HG02678 (cell line): ENCODE measurements around the gene ADAMTS16.

Experiments
- ATAC-seq: cut with Tn5 transposase; IDR thresholded peaks from one replicate; pipeline ENCODE4 v1.9.1; 2021; ENCODE audit warnings: mild to moderate bottlenecking, moderate library complexity; ENCODE audit not compliant: unreplicated experiment

Gene ADAMTS16

GRCh38 chr5:5179597-5179996, 39.5 kb downstream of the ADAMTS16 start:
- no peak for ATAC-seq

- ATAC-seq: no peak
Measured at GRCh38 chr5:5181650-5182324, 41.7 kb downstream of the ADAMTS16 start.

GRCh38 chr5:5182508-5183188, 42.5 kb downstream of the ADAMTS16 start:
- ATAC-seq: no peak

DNA sequence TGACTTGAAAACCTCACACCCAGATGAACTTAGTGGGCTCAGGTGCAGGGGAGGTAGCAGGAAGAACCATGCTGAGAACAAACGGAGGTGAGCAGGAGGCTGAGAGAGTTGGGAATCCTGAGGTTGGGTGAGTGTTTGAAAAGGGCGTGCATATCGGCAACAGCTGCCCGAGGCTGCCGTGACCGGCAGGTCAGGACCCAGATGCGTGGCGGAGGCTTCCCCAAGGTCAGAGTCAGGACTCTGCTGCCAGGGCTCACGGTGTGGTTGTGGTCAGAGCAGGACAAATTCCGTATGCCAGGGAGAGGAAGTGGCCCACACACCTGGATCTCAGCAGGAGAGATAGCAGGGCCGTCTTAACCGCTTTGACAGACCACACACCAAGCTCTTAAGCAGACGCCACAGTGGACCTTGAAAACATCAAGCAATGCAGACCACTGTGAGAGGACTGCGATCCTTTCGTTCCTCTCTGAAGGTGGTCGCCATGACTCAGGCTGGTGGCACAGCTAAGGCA, 43.1 kb downstream of the ADAMTS16 start:
- ATAC-seq: no peak

DNA sequence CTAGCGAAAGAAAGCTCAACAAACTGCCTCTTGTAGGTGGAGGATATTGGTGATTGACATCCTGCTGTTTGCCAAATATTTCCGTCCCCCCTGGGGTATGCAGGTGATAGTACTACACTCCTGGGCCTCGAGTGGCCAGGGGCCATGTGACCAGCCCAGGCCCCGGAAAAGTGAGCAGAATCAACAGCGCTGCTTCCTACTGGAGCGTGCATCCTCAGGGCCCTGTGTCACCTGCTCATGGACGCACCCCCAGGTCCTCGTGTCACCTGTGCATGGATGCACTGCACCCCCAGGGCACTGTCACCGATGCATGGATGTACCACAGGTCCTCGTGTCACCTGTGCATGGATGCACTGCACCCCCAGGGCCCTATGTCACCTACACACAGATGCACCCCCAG, 43.8 kb downstream of the ADAMTS16 start:
- no peak for ATAC-seq

DNA sequence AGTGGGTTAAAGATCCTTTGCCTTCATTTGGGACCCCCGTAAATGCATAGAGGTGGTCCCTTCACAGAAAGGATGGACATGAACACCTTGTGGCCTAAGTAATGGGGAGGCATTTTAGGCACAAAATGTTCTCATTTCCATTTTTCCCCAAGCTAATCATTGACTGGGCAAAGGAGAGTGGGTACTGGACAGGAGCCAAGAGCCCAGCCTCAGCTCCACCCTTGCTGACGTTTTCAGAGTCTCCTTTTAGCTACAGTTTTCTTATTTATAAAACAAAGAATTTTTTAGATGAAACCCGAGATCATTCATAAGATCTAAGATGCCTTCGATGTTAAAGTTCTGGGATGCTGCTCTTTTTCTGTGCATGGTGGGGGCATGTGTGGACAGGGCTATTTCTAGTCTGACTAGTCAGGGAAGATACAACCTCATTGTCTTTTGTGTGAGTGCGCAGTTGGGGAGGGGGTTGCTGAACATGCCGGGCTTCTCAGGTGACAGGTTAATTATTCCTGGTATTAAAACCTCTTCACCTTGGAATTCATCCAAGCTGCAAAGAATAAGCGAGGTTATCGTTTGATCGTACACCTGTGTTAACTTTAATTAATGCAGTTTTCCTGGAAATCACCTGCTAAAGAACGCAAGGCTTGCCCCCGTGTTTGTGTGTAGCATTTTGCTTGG, 48.4 kb downstream of the ADAMTS16 start:
- no peak for ATAC-seq

GRCh38 chr5:5189051-5189430, 48.9 kb downstream of the ADAMTS16 start:
- ATAC-seq: no peak

DNA sequence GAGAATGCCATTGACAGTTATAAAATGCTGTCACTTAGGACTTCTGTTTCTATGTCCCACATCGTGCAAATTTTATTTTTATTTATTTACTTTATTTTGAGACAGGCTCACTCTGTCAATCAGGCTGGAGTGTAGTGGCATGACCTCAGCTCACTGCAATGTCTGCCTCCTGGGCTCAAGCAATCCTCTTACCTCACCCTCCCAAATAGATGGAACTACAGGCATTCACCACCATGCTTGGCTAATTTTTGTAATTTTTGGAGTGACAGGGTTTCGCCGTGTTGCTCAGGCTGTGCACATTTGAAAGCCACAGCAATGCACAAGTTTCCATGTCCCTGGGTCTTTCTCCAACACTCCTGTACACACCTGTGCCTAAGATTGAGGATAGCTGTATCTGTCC, 51.8 kb downstream of the ADAMTS16 start:
- no peak for ATAC-seq

- ATAC-seq: no peak
Measured at GRCh38 chr5:5192681-5193080, 52.6 kb downstream of the ADAMTS16 start.

- no peak for ATAC-seq
Measured at GRCh38 chr5:5195128-5195918, 55.2 kb downstream of the ADAMTS16 start.

DNA sequence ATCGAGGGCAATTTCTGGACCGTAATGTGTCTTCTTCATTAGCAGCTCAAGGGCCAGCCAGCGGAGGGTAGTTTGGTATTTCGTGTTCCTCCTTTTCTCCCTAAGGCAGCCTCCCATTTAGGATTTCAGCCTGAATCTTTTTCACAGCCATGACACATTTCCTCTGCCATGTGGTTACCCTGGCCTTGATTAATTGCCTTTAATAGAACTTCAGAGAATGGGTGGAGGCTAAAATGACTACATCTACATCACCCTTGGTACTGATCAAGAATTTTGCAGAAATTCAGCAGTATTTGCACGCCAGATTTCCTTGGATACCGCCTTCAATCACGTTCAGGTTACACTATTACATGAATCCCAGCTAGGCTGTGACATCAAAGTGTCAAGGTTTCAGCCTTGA, 58.0 kb downstream of the ADAMTS16 start:
- no peak for ATAC-seq

DNA sequence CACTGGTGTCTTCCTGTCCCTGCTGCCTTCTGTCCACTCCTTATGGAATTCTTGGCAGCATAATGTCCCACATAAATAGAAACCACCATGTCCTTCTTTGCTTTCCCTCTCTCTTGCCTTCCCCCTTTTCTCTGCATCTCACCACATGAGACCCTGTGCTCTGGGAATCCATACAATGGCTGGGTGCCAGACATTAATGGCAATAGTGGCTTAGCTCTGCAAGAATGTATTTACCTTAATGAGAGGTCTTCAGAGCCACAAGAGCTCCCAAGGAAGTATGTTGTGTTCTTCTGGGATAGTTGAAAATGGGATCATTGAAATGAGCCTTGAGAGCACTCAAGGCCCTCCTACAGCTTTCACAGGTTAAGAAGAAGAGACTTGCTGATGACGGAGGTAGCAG, 58.7 kb downstream of the ADAMTS16 start:
- no peak for ATAC-seq

- ATAC-seq: no peak
Measured at GRCh38 chr5:5199495-5199894, 59.4 kb downstream of the ADAMTS16 start.

DNA sequence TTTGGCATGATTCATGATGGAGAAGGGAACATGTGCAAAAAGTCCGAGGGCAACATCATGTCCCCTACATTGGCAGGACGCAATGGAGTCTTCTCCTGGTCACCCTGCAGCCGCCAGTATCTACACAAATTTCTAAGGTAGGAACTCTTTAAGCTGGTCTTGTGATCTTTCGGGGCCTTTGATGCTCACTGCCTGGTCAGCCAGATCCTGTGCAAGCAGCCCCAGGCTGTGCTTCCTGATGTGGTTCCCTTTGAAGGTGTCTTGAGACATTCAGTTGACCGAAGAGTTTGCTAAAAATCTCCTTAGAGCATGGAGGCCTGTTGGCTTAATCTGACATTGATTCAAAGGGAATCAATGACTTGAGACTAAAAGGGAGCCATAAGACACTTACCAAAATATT, 60.0 kb downstream of the ADAMTS16 start:
- ATAC-seq: no peak

GRCh38 chr5:5202321-5202720, 62.2 kb downstream of the ADAMTS16 start:
- ATAC-seq: no peak

DNA sequence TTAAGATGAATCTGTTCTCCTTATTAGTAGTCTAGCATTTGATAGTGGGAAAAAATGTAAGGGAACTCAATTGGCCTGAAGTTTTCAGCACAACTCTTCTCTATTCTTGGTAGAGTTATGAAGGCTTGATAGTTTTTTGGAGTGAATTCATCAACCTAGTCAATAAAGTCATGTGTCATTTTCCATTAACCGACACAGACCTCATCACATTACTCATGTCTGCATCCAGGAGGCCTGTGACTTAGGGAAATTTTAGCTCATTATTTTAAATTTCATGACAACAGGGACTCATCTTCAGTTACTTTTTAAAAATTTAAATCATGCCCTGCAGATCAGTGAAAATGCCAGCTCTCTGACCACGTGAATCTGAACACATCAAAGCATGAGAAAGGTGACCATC, 63.3 kb downstream of the ADAMTS16 start:
- ATAC-seq: no peak

DNA sequence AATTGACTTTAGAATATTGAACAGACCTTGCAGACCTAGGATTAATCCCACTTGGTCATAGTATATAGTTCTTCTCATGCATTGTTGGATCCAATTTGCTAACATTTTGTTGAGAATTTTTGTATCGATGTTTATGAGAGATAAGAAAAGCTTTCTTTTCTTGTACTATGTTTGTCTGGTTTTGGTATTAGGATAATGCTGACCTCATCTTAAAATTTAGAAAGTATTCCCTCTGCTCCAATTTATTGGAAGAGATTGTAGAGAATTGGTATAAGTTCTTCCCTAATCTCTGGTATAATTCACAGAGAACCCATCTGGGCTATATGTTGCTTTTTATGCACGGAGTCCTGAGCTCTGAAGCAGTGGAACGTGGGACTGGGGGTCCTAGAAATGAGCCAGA, 67.7 kb downstream of the ADAMTS16 start:
- no peak for ATAC-seq

DNA sequence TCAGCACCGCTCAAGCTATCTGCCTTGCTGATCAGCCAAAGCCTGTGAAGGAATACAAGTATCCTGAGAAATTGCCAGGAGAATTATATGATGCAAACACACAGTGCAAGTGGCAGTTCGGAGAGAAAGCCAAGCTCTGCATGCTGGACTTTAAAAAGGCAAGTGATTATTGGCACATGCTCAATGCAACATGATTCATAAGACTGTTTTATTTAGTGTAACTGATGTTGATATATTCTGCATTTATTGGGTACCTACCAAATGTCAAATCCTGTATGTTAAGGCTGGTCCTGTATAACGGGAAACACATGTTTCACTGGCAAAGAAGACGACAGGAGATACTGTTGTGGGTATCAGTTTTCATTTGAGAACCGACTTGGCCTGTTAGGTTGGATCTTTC, 69.0 kb downstream of the ADAMTS16 start:
- no peak for ATAC-seq

DNA sequence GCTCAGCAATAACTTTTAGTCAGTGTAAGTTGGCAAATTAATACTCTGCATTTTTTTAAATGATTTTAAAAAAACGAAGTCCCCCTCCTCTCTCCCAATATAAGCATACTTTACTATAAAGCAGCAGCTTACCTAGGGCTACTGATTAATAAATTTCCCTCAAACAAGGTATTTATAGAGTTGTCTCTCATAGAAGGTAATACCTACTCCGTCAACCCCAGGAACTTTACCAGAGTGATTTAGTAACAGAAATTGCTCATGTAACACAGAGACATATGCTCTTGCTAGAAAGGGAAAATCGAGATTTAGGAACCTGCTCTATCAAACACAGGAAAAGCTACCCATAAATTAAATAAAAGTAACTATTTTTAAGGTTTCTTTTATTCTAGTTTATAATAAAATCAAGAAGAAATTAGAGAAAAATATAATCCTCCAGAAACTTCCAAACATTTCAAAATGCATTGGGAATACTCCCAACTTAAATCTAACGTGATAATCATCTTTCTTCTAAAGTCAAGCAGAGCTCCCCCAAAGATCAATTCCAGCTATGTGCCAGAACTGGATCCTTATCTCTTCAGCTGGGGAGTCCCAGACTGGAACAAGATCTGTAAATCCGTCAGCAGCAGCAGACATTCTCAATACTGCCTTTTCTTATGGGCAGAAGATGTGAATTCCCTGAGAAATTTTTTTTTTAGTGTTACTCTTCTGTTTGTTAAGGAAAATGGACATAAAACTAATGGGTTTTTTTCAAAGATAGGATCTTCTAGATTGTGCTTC, 69.6 kb downstream of the ADAMTS16 start:
- no peak for ATAC-seq

DNA sequence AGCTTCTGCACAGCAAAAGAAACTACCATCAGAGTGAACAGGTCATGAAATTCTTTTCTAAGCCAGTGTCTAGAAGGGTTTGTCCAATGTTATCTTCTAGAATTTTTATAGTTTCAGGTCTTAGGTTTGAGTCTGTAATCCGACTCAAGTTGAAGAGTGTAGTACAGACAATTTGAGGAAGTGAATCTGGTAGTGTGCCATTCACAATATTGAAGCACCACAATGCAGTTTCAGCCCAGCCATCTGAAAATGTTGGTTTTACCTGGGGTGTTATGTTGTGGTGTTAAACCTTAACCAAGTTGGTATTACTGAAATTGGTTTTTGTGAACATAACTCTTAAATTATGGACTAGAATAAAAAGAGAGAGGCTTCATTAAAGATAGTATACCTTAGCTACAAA, 77.2 kb downstream of the ADAMTS16 start:
- ATAC-seq: peak; percentile 82

DNA sequence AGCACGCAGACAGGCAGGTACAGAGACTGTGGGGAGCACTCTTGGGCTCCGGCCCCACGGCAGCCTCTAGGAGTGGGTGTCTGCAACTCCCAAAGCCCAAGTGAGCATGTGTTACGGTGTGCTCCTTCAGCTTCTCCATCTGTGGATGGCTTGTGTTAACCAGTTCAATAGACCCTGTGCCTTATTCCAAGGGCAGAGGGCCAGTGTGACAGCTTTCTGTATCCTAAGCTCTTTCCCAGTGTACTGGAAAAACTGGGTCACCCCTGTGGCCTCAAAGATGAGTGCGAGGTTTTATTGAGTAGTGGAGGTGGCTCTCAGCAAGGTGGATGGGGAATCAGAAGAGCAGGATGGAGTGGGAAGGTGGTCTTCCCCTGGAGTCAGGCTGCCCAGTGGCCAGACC, 78.3 kb downstream of the ADAMTS16 start:
- ATAC-seq: no peak
